Endothelial cell of umbilical vein (primary cell): ENCODE data around the gene CCM2. TPM values are rescaled to one million over a fixed set of nuclear protein-coding genes. Genes with fewer than 3 reads are reported as not detected.

Experiments
- BruUV-seq: library from RNA; stranded (reverse); fragments of 400-500 nt; replicated peaks from 2 replicates; lab custom pipeline; 2021; lab: Mats Ljungman, UMichigan
- CTCF ChIA-PET: fragments of 300-600, 350-600 bp; sonication (Branson Sonifier 250); formaldehyde crosslinking; loops from one replicate; lab custom pipeline; 2021; ENCODE audit warnings: antibody characterized with exemption, inconsistent platforms; lab: Charles Lee
- POLR2A ChIA-PET: fragments of 300-600, 350-600 bp; sonication (Branson Sonifier 250); formaldehyde crosslinking; loops from one replicate; lab custom pipeline; 2021; ENCODE audit warnings: antibody characterized with exemption, inconsistent platforms; lab: Charles Lee
- DNase-seq: peaks from one replicate; pipeline ENCODE4 v3.0.0-alpha.2; 2011; ENCODE audit warnings: low read depth, low spot score
- FAIRE-seq: peaks from 2 replicates; lab custom pipeline; 2011; peaks lifted over from hg19 to GRCh38; lab: Jason Lieb, UNC
- H2AFZ ChIP-seq: 2 replicates; pipeline ENCODE4 v1.6.0; 2012; ENCODE audit warnings: low read depth, low read length, control low read depth, inconsistent platforms
- H3K27ac ChIP-seq: 2 replicates; pipeline ENCODE4 v1.5.1; 2011; ENCODE audit warnings: low read depth, mild to moderate bottlenecking, control low read depth, low read length, moderate library complexity; ENCODE audit not compliant: insufficient read depth
- H3K27me3 ChIP-seq, 2 experiments: 2 replicates each; pipeline versions ENCODE4 v1.6.0 to v1.6.1; 2011; ENCODE audit warnings: low read length in 2 of 2, mixed read lengths in 1 of 2; ENCODE audit not compliant: control insufficient read depth in 2 of 2, insufficient read depth in 2 of 2
- H3K36me3 ChIP-seq, 2 experiments: 2 replicates in 1 of 2; 3 replicates in 1 of 2; pipeline ENCODE4 v1.5.1; 2011; ENCODE audit warnings: low read length in 2 of 2, mild to moderate bottlenecking in 1 of 2, moderate library complexity in 1 of 2; ENCODE audit not compliant: control insufficient read depth in 2 of 2, insufficient read depth in 2 of 2; ENCODE audit errors: extremely low read depth in 1 of 2
- H3K4me1 ChIP-seq: 3 replicates; pipeline ENCODE4 v1.5.1; 2011; ENCODE audit warnings: mild to moderate bottlenecking, low read length; ENCODE audit not compliant: control insufficient read depth, insufficient read depth; ENCODE audit errors: extremely low read depth
- H3K4me2 ChIP-seq: 2 replicates; pipeline ENCODE4 v1.6.1; 2011; ENCODE audit warnings: low read length, control low read depth, mixed read lengths; ENCODE audit not compliant: insufficient read depth
- H3K4me3 ChIP-seq, 3 experiments: fragments of 200-600 bp in 1 of 3; sonication (generic), shearing (Covaris generic) in 1 of 3; replicated peaks in 1 of 3; 2 replicates each; pipeline ENCODE4 v1.5.1; 2011 to 2016; ENCODE audit warnings: control low read depth in 3 of 3, low read length in 3 of 3, mild to moderate bottlenecking in 2 of 3, inconsistent platforms in 1 of 3, low read depth in 1 of 3, moderate library complexity in 1 of 3; ENCODE audit not compliant: insufficient read depth in 1 of 3
- H3K79me2 ChIP-seq: 2 replicates; pipeline ENCODE4 v1.6.0; 2012; ENCODE audit warnings: low read length, inconsistent platforms; ENCODE audit not compliant: control insufficient read depth, insufficient read depth
- H3K9ac ChIP-seq: replicated peaks from 2 replicates; pipeline ENCODE3; 2011; ENCODE audit warnings: low read length, control low read depth; ENCODE audit not compliant: insufficient read depth; ENCODE audit errors: extremely low read depth
- H3K9me1 ChIP-seq: replicated peaks from 3 replicates; pipeline ENCODE4 v1.6.0; 2011; ENCODE audit warnings: mild to moderate bottlenecking, low read length; ENCODE audit not compliant: control insufficient read depth, insufficient read depth; ENCODE audit errors: extremely low read depth
- H3K9me3 ChIP-seq: replicated peaks from 2 replicates; pipeline ENCODE4 v1.5.1; 2012; ENCODE audit warnings: low read length, inconsistent platforms; ENCODE audit not compliant: control insufficient read depth, insufficient read depth
- H4K20me1 ChIP-seq: replicated peaks from 2 replicates; pipeline ENCODE3; 2011; ENCODE audit warnings: mild to moderate bottlenecking, low read length; ENCODE audit not compliant: control insufficient read depth, insufficient read depth; ENCODE audit errors: extremely low read depth
- EZH2 ChIP-seq: IDR thresholded peaks from 2 replicates; pipeline ENCODE4 v1.6.1; 2012; ENCODE audit warnings: borderline replicate concordance, low read depth, mild to moderate bottlenecking, moderate library complexity, low read length, inconsistent platforms; ENCODE audit not compliant: severe bottlenecking
- FOS ChIP-seq: IDR thresholded peaks from 2 replicates; pipeline ENCODE4 v1.6.1; 2011; ENCODE audit warnings: mild to moderate bottlenecking, low read length, moderate library complexity, borderline replicate concordance; ENCODE audit not compliant: insufficient read depth
- GATA2 ChIP-seq: IDR thresholded peaks from 2 replicates; pipeline ENCODE4 v1.7.0; 2011; ENCODE audit warnings: low read depth, mild to moderate bottlenecking, moderate library complexity, mixed read lengths, low read length; ENCODE audit not compliant: insufficient read length, insufficient read depth
- JUN ChIP-seq: IDR thresholded peaks from 2 replicates; pipeline ENCODE4 v1.6.1; 2011; ENCODE audit warnings: borderline replicate concordance, low read depth; ENCODE audit not compliant: insufficient read length, insufficient read depth
- MYC ChIP-seq: IDR thresholded peaks from one replicate; pipeline ENCODE4 v1.6.1; 2011; ENCODE audit warnings: mild to moderate bottlenecking, low read depth, low read length
- POLR2A ChIP-seq: IDR thresholded peaks from 2 replicates; pipeline ENCODE4 v1.6.1; 2012; ENCODE audit warnings: low read depth, mild to moderate bottlenecking, control low read depth, low read length
- POLR2AphosphoS5 ChIP-seq: IDR thresholded peaks from 2 replicates; pipeline ENCODE4 v1.6.1; 2012; ENCODE audit warnings: low read depth, mild to moderate bottlenecking, control low read depth, low read length, moderate library complexity; ENCODE audit not compliant: insufficient read depth
- dilution Hi-C: fragments of 300-500 bp; cut with MboI; formaldehyde crosslinking; loops from one replicate; pipeline ENCODE4 v1.15.0; 2019; ENCODE audit warnings: low sequenced_read_pairs; ENCODE audit not compliant: extremely low pct_ligation_motif_present
- intact Hi-C: fragments of 100-400 bp; cut with micrococcal nuclease; formaldehyde crosslinking; loops from one replicate; pipeline ENCODE4 v1.10.0; 2022
- polyA plus RNA-seq, 4 experiments: library from polyadenylated mRNA; depleted of rRNA in 3 of 4; stranded (reverse) in 3 of 4; unstranded in 1 of 4; fragments of >200 nt; gene quantifications; 2 replicates each; pipeline versions ENCODE4 v1.2.1 to v1.2.3, GENCODE V29; 2011 to 2012; ENCODE audit warnings: missing spikeins in 1 of 4
- total RNA-seq: library from RNA; stranded (reverse); gene quantifications from 2 replicates; pipeline ENCODE4 v1.2.3, GENCODE V29; 2021
- TF ChIP-seq, protein P1 (sequence below): IDR thresholded peaks from 2 replicates; pipeline ENCODE4 v1.6.1; 2011; ENCODE audit not compliant: insufficient read depth, insufficient read length
- TF ChIP-seq, protein P2 (sequence below), 2 donors: IDR thresholded peaks; 1 replicate in 1 of 2; 2 replicates in 1 of 2; pipeline ENCODE4 v1.5.1; 2011; ENCODE audit warnings: low read length in 2 of 2, mild to moderate bottlenecking in 2 of 2, moderate library complexity in 2 of 2, control low read depth in 1 of 2, inconsistent platforms in 1 of 2, low read depth in 1 of 2; ENCODE audit not compliant: insufficient read depth in 1 of 2; ENCODE audit errors: extremely low read depth in 1 of 2

CCM2 gene
- total and polyA plus RNA-seq, 2 donors (not counting 3 experiments of a cell fraction or from before 2014, with no cell fraction given) = 66.1 to 70.4 TPM

DNA sequence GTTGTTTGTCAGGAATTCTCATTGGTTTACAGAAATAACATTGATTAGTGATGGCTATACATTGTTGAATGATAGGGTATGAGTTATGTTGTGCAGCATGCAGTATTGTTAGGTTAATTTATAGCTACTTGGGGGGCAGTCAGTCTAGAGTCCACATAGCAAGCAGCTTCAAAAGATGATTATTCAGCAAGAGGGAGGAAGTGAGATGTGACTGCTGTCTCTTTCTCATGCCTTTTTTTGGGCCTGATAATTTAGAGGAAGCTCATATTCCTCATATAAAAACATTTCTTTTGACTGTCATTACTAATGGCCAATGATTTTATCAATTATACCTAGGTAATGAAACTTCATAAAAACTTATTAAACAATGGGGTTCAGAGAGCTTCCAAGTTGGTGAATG, 114.9 kb downstream of the CCM2 start:
- CTCF ChIA-PET = interaction anchor here (1.2 to 1.7 kb wide), 3 partner anchors 11 to 141 kb away, joined by 3 to 13 read pairs (median 13); no protein-coding TSS in a partner anchor
- Histone ChIP-seq H3K27ac (no peak overlapping the region), H2AFZ (no peak overlapping the region), H3K9ac (no peak overlapping the region), H4K20me1 (no peaks in the 10 kb centered on the region), H3K4me3 (no peak overlapping the region), H3K36me3 (no peaks in the 10 kb centered on the region), H3K4me1 (peaks cover 4% of the 10 kb centered on the region), H3K9me3 (no peaks in the 10 kb centered on the region), H3K9me1 (no peaks in the 10 kb centered on the region), H3K79me2 (peaks cover 12% of the 10 kb centered on the region), H3K27me3 (peaks cover 19 to 29% of the 10 kb centered on the region in 2 experiments), H3K4me2 (no peak overlapping the region)
- dilution Hi-C loops (no loop called here), intact Hi-C loops (loop anchor here (5.0 kb wide), 1 partner anchor 268 kb away; the partner anchor contains the start of gene H2AZ2)
- TF ChIP-seq MYC (no peak), POLR2A (no peak), EZH2 (no peak), GATA2 (no peak), POLR2AphosphoS5 (no peak), FOS (no peak), JUN (no peak)
- TF ChIP-seq, protein P1, sequence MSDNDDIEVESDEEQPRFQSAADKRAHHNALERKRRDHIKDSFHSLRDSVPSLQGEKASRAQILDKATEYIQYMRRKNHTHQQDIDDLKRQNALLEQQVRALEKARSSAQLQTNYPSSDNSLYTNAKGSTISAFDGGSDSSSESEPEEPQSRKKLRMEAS = no peak
- FAIRE-seq = no peak
- no peak for DNase-seq
- no TSS peak for BruUV-seq
- POLR2A ChIA-PET = no interaction called here

DNA sequence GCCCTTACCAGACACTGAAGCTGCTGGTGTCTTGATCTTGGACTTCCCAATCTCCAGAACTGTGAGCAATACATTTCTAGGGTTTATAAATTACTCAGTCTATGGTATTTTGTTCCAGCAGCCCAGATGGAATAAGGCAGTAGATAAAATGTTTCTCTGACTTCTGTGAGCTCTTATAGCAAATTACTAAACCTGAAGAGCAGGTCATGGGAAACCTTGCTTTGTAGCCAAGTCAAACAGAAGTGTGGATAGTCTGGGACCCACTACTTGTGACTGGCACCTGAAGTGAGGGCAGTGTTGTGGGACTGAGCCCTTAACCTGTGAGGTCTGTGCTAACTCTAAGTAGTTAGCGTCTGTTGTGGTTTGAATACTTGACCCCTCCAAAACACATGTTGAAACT, 116.0 kb downstream of the CCM2 start:
- DNase-seq (no peak), FAIRE-seq (no peak)
- dilution Hi-C loops = no loop called here
- H3K9me1 ChIP-seq = no peaks in the 10 kb centered on the region
- intact Hi-C loops = no loop called here
- ChIA-PET CTCF (interaction anchor here (1.7 kb wide), 1 partner anchor 20 kb away, joined by 4 read pairs; no protein-coding TSS in a partner anchor), POLR2A (no interaction called here)
- BruUV-seq = no TSS peak
- H3K4me2 ChIP-seq = no peak overlapping the region
- H4K20me1 ChIP-seq = no peaks in the 10 kb centered on the region
- no peak overlapping the region for H2AFZ ChIP-seq
- H3K36me3 ChIP-seq = no peaks in the 10 kb centered on the region
- peaks cover 19 to 29% of the 10 kb centered on the region in 2 experiments for H3K27me3 ChIP-seq
- no peak for TF ChIP-seq POLR2A
- no peak for TF ChIP-seq POLR2AphosphoS5
- TF ChIP-seq, protein P2, sequence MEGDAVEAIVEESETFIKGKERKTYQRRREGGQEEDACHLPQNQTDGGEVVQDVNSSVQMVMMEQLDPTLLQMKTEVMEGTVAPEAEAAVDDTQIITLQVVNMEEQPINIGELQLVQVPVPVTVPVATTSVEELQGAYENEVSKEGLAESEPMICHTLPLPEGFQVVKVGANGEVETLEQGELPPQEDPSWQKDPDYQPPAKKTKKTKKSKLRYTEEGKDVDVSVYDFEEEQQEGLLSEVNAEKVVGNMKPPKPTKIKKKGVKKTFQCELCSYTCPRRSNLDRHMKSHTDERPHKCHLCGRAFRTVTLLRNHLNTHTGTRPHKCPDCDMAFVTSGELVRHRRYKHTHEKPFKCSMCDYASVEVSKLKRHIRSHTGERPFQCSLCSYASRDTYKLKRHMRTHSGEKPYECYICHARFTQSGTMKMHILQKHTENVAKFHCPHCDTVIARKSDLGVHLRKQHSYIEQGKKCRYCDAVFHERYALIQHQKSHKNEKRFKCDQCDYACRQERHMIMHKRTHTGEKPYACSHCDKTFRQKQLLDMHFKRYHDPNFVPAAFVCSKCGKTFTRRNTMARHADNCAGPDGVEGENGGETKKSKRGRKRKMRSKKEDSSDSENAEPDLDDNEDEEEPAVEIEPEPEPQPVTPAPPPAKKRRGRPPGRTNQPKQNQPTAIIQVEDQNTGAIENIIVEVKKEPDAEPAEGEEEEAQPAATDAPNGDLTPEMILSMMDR (IDR thresholded peaks at IDR 0.05; ENCODE audit: extremely low read depth in 1 of 2, insufficient read depth in 1 of 2, low read depth in 1 of 2, low read length in 2 of 2) = no peak
- TF ChIP-seq FOS = no peak
- no peak for TF ChIP-seq MYC
- TF ChIP-seq, protein P1 = no peak
- TF ChIP-seq GATA2 = no peak
- TF ChIP-seq EZH2 = no peak
- no peak for TF ChIP-seq JUN
- H3K4me1 ChIP-seq = no peaks in the 10 kb centered on the region
- no peak overlapping the region for H3K9ac ChIP-seq
- no peak overlapping the region for H3K4me3 ChIP-seq
- peaks cover 2% of the 10 kb centered on the region for H3K79me2 ChIP-seq
- H3K27ac ChIP-seq = no peak overlapping the region
- H3K9me3 ChIP-seq = no peaks in the 10 kb centered on the region
